Right lobe of liver (tissue), 4 donors: ENCODE measurements around the gene EHF.

Experiments
- CTCF ChIP-seq, 4 donors: fragments of 200-600 bp in 3 of 4; fragments of 450-650 bp in 1 of 4; IDR thresholded peaks; one replicate each; pipeline versions ENCODE4 v1.5.1 to v1.8.0; 2016 to 2022; ENCODE audit warnings: antibody characterized with exemption in 4 of 4, mild to moderate bottlenecking in 2 of 4
- POLR2A ChIP-seq: fragments of 450-650 bp; IDR thresholded peaks from one replicate; pipeline ENCODE4 v1.6.1; 2017; ENCODE audit warnings: antibody characterized with exemption, mild to moderate bottlenecking
- donor health status: DM: no; HTN: no; CAD: no.
- donor health status: DM: no; HTN: no; CAD: no.
- donor health status: DM: no; HTN: yes; CAD: no.

DNA sequence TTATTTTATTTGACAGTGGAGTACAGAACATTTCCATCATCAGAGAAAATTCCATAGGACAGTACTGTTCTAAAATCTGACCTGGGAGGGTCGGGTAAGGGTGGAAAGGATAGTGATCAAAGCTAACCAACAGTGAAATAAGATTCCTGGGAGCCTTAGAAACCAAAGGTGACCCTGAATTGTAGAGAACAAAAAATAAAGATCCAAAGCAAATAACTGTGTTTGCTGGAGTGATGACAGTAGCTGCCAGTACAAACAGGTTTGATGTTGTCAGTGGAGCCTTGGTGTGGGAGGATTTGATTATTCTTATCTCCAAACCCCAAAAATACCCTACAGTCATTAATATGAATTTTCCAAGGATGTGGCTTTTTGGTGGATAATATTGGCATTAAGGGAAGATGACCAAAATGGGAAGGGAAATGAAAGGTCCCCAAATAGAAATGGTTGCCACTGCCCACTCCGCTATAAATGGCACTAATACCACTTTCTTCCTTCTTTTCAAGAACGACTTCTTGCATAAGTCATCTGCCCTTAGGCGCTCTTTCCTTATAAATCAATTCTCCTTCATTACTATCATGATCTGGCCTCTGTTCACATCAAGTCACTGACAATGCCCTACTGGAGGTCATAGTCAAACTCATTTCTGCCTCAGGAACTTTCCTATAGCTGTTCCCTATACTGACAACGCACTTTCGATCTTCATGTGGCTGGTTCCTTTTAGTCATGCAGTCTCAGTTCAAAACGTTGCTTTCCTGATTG lies 44.4 kb downstream of the EHF start:
- no peak for TF ChIP-seq CTCF (IDR thresholded peaks at IDR 0.05)
- TF ChIP-seq POLR2A: no peak
